Measurements from ENCODE around the gene GRM6. TPM values are rescaled to one million over a fixed set of nuclear protein-coding genes. Genes with fewer than 3 reads are reported as not detected.

The GRM6 gene
- total RNA-seq, 1 experiment from 2014 or later = not detected

DNA sequence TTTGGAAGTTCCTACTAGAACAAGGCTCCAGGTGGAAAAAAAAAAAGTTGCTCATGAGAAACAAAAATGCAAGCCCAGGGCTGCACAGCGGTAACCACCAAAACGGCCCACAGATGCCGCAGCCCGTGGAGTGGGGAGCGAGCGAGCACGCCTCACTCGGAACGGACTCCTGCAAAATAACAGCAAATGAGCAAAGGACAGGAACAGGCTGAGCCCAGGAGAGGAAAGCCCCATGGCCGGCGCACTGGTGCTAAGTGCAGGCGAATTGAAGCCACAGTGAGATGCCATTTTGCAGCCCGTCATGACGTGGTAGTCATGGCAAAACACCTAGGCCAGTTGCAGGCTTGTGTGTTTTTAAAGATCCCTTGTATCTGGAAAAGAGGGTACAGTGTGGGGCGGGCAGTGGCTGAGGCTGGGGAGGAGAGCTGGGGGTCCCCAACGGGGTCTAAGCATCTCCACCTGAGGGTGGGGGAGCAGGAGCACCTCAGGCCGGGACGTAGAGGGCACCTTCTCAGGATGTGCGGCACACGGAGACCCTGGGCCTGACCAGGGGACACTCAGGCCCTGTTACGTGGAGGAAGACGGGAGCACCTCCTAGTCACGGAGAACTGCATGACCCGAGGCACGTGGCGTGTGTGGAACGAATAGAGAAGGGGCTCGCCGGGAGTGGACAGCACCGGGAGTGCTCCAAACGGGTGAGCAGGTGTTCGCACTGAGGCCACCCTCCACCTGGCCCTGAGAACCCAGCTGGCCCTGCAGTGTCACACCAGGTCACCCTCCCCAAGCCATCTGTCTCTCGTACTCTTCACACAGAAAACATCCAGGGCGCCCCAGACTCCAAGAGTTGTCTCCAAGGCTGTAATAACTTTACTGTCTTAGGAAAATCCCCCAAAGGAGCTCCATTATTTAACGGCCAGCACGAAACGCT, 10.7 kb downstream of the GRM6 start:
- no peak for DNase-seq (ENCODE audit: extremely low read depth, low read depth)

DNA sequence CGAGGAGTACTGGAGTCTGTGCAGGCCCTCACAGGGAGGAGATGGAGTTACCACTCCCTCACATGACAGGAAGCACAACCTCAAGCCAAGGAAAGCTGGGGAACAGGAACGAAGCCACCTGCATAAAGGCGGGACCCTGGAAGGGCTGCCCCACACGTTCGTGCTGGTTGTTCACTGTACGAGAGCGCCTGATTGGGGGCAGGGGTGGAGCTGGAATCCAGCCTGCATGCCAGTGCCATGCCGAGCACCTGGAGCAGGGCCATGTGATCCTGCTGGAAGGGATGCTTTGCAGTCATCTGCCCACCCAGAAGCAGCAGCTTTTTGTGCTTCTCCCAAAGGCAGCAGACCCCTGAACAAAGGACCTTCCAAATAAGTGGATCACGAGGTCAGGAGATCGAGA, 11.4 kb downstream of the GRM6 start:
- no peak for DNase-seq (ENCODE audit: extremely low read depth, low read depth)

DNA sequence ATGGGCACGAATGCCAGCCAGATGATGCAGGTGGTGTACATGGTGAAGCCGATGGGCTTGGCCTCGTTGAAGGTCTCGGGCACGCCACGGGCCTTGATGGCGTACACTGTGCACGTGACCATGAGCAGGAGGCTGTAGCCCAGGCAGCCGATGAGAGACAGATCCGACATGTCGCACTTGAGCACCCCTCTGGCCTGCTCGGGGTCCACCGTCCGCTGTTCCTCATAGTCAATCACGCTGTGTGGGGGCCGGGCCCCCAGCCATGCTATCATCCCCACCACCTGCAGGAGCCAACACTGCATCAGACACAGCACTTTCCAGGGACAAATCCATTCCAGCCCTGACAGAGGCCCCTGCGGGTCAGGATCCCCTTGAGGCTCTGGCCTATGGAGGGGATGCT, 12.2 kb downstream of the GRM6 start:
- DNase-seq (ENCODE audit: extremely low read depth, low read depth) = no peak

DNA sequence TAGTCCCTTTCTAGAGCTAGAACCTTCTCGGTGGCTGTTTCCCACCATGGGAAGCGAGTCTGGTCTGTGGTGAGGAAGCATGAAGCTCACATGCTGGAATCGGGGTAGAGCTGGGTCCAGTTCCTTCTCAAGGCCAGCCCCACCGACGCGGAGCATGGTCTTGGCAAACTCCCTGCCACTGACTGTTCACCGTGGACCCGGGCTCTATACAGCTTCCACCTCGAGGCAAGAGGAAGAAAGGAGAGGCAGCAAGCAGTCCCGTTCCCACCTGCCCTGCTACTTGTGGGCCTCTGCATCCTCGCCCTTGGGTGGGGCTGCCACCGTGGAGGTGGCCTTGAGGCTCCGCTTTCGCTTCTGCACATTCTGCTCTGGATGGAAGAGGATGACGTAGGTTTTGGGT, 13.7 kb downstream of the GRM6 start:
- no peak for DNase-seq (ENCODE audit: extremely low read depth, low read depth)

DNA sequence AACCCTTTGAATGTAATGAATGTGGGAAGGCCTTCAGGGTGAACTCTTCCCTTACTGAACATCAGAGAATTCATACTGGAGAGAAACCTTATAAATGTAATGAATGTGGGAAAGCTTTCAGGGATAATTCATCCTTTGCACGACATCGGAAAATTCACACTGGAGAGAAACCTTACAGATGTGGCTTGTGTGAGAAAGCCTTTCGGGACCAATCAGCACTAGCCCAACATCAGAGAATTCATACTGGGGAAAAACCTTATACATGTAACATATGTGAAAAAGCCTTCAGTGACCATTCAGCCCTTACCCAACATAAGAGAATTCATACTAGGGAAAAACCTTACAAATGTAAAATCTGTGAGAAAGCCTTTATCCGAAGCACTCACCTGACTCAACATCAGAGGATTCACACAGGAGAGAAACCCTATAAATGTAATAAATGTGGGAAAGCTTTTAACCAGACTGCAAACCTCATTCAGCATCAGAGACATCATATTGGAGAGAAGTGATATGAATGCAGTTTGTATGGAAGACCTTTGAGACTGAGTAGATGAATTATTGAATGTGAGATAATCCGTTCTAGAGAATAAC, 29.6 kb downstream of the GRM6 start:
- DNase-seq (ENCODE audit: extremely low read depth, low read depth) = no peak

DNA sequence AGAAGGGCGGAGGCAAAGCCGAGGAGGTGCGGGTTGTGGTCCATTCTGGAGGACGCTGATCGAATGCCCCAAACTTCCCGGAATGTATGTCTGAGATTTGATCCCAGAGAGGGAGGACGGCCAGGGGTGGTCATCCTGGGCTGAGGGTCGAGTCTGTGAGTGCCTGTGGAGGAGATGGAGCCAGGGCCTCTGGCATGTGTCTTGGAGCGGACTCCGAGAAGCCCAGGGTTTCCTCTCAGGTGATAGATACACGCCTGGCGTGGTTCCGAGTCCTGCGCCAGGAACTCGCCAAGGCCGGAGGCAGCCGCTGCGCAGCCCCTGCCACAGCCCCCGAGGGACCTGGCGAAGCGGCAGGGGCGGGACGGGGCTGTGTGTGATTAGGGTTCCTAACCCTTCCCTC, 53.8 kb downstream of the GRM6 start:
- no peak for DNase-seq (ENCODE audit: extremely low read depth, low read depth)

DNA sequence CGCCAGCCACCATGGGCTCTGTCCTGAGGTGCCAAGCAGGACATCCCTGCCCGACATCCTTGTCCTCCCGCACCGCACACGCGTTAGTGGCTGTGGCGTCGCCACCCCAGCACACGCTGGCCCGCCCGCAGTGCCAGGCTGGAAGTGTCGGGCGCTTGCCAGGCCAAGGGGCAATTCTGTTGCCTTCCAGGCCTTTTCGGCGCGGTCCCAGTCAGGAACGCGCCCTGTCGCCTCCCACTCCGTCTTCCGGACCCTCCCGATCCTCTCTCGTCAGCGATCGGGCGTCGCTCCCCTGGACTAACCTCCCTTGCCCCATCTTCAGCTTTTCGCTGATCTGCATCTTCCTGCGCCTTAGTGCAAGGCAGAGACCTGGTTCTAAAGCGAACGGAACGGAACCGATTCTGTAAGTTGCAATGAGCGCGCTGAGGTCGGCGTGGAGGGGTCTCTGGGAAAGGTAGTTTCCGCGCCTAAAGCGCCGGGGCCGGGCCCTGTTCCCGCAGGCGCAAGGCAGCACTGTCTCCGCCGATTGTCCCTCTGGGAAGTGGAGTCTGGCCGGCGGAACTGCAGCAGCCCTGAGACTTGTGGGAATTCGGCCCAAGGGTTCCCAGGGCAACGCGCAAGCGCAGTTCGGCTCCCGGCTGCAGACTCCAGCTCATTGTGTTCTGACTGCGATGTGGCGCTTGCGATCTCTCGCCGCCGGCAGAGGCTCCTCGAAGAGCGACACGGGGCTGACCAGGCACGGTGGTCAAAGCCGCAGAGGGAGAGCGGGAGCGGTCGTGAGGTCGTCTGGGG, 54.4 kb downstream of the GRM6 start, which contains the start of gene ZNF454:
TSS of gene ZNF454 (plus strand) at position 630 of the 792 bp plus-strand sequence. CDS start 1,594 bp downstream, outside the sequence.
- no peak for DNase-seq (ENCODE audit: extremely low read depth, low read depth)

DNA sequence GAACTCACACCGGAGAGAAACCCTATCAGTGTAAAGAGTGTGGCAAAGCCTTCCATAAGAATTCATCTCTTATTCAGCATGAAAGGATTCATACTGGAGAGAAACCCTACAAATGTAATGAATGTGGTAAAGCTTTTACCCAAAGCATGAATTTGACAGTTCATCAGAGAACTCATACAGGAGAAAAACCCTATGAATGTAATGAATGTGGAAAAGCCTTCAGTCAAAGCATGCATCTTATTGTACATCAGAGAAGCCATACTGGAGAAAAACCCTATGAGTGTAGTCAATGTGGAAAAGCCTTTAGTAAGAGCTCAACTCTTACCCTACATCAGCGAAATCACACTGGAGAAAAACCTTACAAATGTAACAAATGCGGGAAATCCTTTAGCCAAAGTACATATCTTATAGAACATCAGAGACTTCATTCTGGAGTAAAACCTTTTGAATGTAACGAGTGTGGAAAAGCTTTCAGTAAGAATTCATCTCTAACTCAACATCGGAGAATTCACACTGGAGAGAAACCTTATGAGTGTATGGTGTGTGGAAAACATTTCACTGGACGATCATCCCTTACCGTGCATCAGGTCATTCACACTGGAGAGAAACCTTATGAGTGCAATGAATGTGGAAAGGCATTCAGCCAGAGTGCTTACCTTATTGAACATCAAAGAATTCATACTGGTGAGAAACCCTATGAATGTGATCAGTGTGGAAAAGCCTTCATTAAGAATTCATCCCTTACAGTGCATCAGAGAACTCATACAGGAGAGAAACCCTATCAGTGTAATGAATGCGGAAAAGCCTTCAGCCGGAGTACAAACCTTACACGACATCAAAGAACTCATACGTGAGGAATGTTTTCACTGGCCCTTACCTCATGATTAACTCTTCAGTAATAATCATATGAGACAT, 63.0 kb downstream of the GRM6 start:
- DNase-seq (ENCODE audit: extremely low read depth, low read depth) = no peak

Other genes with a start within 250 kb of the GRM6 start
- 11.5 and 12.1 TPM in 2 replicates for gene ZNF354B, start 135.4 kb downstream of the GRM6 start, total RNA-seq (2014; rRNA removed; shearing (Covaris generic))
- 0.26 and 0.35 TPM in 2 replicates for gene ZFP2, start 99.4 kb downstream of the GRM6 start, total RNA-seq (2014; rRNA removed; shearing (Covaris generic))
- not detected in 2 replicates for gene ZNF454, start 54.1 kb downstream of the GRM6 start, total RNA-seq (2014; rRNA removed; shearing (Covaris generic))
- gene ZNF879, start 28.5 kb upstream of the GRM6 start, total RNA-seq (2014; rRNA removed; shearing (Covaris generic)) = 1.4 and 1.7 TPM in 2 replicates
- 1.1 and 1.6 TPM in 2 replicates for gene ZNF354C, start 65.1 kb upstream of the GRM6 start, total RNA-seq (2014; rRNA removed; shearing (Covaris generic))

All from NCI-H460 (cell line).